ENCODE results near the gene GALNT9. TPM values are rescaled to one million over a fixed set of nuclear protein-coding genes. Genes with fewer than 3 reads are reported as not detected.

Gene GALNT9
- polyA plus RNA-seq, 1 donor from 2014 or later = 13.5 TPM

DNA sequence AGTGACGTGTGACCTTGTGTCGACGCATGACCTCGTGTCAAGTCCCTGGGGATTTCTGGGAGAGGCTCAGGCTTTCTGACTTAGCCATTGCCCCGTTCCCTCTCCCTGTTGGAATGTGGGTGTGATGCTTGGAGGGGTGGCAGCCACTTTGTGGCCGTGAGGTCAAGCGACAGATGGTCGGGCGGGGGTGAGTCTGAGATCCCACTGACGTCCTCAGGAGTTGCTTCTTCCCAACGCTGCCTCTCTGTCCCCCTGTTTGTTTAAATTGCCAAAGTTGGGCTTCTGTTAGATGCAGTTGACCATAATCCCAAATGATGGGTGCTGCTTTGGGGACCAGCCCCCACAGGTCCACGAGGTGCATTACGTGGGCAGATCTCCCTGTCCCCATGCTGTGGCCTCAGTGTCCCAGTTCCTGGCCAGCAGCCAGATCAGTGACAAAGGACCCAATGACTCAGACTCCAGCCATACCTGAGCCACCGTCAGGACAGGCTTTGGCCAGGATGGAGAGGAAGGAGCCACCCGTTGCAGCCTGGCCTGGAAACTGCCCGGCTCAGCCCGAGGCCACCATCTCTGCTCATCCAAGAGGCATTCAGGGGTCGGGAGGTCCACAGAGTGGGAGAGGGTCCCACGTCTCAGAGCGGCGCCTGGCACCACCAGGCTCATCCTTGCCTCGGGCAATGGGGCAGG lies 34.4 kb upstream of the GALNT9 start:
- no peaks in the 10 kb centered on the region for H4K20me1 ChIP-seq (ENCODE audit: insufficient read depth)
- H3K27me3 ChIP-seq (ENCODE audit: insufficient read depth, low read depth, low read length) = no peaks in the 10 kb centered on the region
- no peaks in the 10 kb centered on the region for H3K9me3 ChIP-seq (ENCODE audit: low read length)
- no peak overlapping the region for H3K4me2 ChIP-seq (ENCODE audit: low read length)
- TF ChIP-seq SMC3 (conservative IDR thresholded peaks at IDR 0.05; ENCODE audit: poor library complexity) (no peak), REST (IDR thresholded peaks at IDR 0.05; ENCODE audit: borderline replicate concordance) (no peak)
- no peak overlapping the region for H3K4me3 ChIP-seq (ENCODE audit: low read length)
- H3K9me2 ChIP-seq (ENCODE audit: insufficient read depth, low read length) = no peaks in the 10 kb centered on the region
- no peak overlapping the region for H3K9ac ChIP-seq (ENCODE audit: low read length)
- H3F3A ChIP-seq (ENCODE audit: insufficient read depth, low read length, poor library complexity, severe bottlenecking) = no peaks in the 10 kb centered on the region
- H3K79me2 ChIP-seq (replicated peaks; ENCODE audit: insufficient read depth, low read length) = no peaks in the 10 kb centered on the region
- no peaks in the 10 kb centered on the region for H3K36me3 ChIP-seq (ENCODE audit: insufficient read depth, low read length)
- no peak overlapping the region for H2AFZ ChIP-seq (ENCODE audit: low read depth, low read length)
- no peak overlapping the region for H3K27ac ChIP-seq (ENCODE audit: low read length)

- H3K9me3 ChIP-seq (ENCODE audit: low read length) = no peaks in the 10 kb centered on the region
- no peak overlapping the region for H3K4me2 ChIP-seq (ENCODE audit: low read length)
- no peaks in the 10 kb centered on the region for H4K20me1 ChIP-seq (ENCODE audit: insufficient read depth)
- H3F3A ChIP-seq (ENCODE audit: insufficient read depth, low read length, poor library complexity, severe bottlenecking) = no peaks in the 10 kb centered on the region
- no peaks in the 10 kb centered on the region for H3K27me3 ChIP-seq (ENCODE audit: insufficient read depth, low read depth, low read length)
- no peaks in the 10 kb centered on the region for H3K36me3 ChIP-seq (ENCODE audit: insufficient read depth, low read length)
- no peak overlapping the region for H3K9ac ChIP-seq (ENCODE audit: low read length)
- TF ChIP-seq POLR2AphosphoS5 (IDR thresholded peaks at IDR 0.05) = no peak
- TF ChIP-seq EP300 (conservative IDR thresholded peaks at IDR 0.05; ENCODE audit: poor library complexity, severe bottlenecking) = no peak
- no peak for TF ChIP-seq REST (IDR thresholded peaks at IDR 0.05; ENCODE audit: borderline replicate concordance)
- TF ChIP-seq EZH2 (IDR thresholded peaks at IDR 0.05; ENCODE audit: borderline replicate concordance, insufficient read depth, low read length, poor library complexity, severe bottlenecking) = no peak
- TF ChIP-seq MXI1 (conservative IDR thresholded peaks at IDR 0.05; ENCODE audit: poor library complexity, severe bottlenecking) = no peak
- no peak for TF ChIP-seq TAF1 (IDR thresholded peaks at IDR 0.05; ENCODE audit: low read depth)
- no peak for TF ChIP-seq RAD21 (conservative IDR thresholded peaks at IDR 0.05)
- TF ChIP-seq CTCF (IDR thresholded peaks at IDR 0.05; ENCODE audit: poor library complexity, severe bottlenecking) = no peak
- no peak for TF ChIP-seq SMC3 (conservative IDR thresholded peaks at IDR 0.05; ENCODE audit: poor library complexity)
- no peak overlapping the region for H3K4me3 ChIP-seq (ENCODE audit: low read length)
- H3K79me2 ChIP-seq (replicated peaks; ENCODE audit: insufficient read depth, low read length) = no peaks in the 10 kb centered on the region
- H2AFZ ChIP-seq (ENCODE audit: low read depth, low read length) = no peak overlapping the region
- H3K27ac ChIP-seq (ENCODE audit: low read length) = no peak overlapping the region
- no peaks in the 10 kb centered on the region for H3K9me2 ChIP-seq (ENCODE audit: insufficient read depth, low read length)
Measured at GRCh38 chr12:132362996-132363660, 33.7 kb upstream of the GALNT9 start.
